ENCODE measurements around the gene SH2D2A. TPM values are rescaled to one million over a fixed set of nuclear protein-coding genes. Genes with fewer than 3 reads are reported as not detected.

Gene SH2D2A
- polyA plus RNA-seq, 1 of the 3 experiments (the other 2 are of a cell fraction), result not detected

GRCh38 chr1:156842618-156843300 is 26.1 kb upstream of the SH2D2A start:
- Histone ChIP-seq H3K9ac (no peak overlapping the region), H3F3A (replicated peaks; ENCODE audit: insufficient read depth) (no peaks in the 10 kb centered on the region), H3K9me2 (no peaks in the 10 kb centered on the region), H3K27me3 (ENCODE audit: insufficient read depth) (no peaks in the 10 kb centered on the region), H3K4me3 (ENCODE audit: low read depth in 2 of 2, low read length in 1 of 2) (no peak overlapping the region), H3K27ac (ENCODE audit: low read depth in 2 of 2, low read length in 1 of 2) (no peak overlapping the region), H2AFZ (ENCODE audit: low read depth) (no peak overlapping the region), H3K79me2 (ENCODE audit: insufficient read depth) (no peaks in the 10 kb centered on the region), H4K20me1 (ENCODE audit: insufficient read depth) (no peaks in the 10 kb centered on the region), H3K9me3 (no peaks in the 10 kb centered on the region), H3K4me1 (ENCODE audit: control insufficient read depth in 1 of 2, insufficient read depth in 2 of 2, low read depth in 1 of 2, low read length in 1 of 2) (peaks cover 0 to 23% of the 10 kb centered on the region in 2 experiments; a peak in 1 of 4 replicates), H3K36me3 (replicated peaks in 1 of 2; ENCODE audit: control insufficient read depth in 1 of 2, insufficient read depth in 2 of 2, low read length in 1 of 2) (no peaks in the 10 kb centered on the region), H3K4me2 (no peak overlapping the region)
- CTCF ChIA-PET, result no interaction called here
- DNase-seq, result no peak
- TF ChIP-seq TEAD4 (IDR thresholded peaks at IDR 0.05; ENCODE audit: borderline replicate concordance, insufficient read depth), result no peak
- no peak for TF ChIP-seq MAX (IDR thresholded peaks at IDR 0.05; ENCODE audit: low read depth)
- no peak for TF ChIP-seq FOXJ3 (CRISPR knock-in tag; IDR thresholded peaks at IDR 0.05)
- no peak for TF ChIP-seq RXRA (IDR thresholded peaks at IDR 0.05; ENCODE audit: borderline replicate concordance, low read depth)
- no peak for TF ChIP-seq REST (IDR thresholded peaks at IDR 0.05; ENCODE audit: low read depth, low read length)
- TF ChIP-seq EP300 (IDR thresholded peaks at IDR 0.05; ENCODE audit: borderline replicate concordance in 1 of 2, low read depth in 1 of 2, low read length in 1 of 2), result no peak
- no peak for TF ChIP-seq USF1 (IDR thresholded peaks at IDR 0.05; ENCODE audit: borderline replicate concordance, low read depth)
- TF ChIP-seq YY1 (IDR thresholded peaks at IDR 0.05; ENCODE audit: low read depth), result no peak
- TF ChIP-seq EZH2phosphoT487 (IDR thresholded peaks at IDR 0.05; ENCODE audit: borderline replicate concordance, low read depth), result no peak
- TF ChIP-seq, protein P1, sequence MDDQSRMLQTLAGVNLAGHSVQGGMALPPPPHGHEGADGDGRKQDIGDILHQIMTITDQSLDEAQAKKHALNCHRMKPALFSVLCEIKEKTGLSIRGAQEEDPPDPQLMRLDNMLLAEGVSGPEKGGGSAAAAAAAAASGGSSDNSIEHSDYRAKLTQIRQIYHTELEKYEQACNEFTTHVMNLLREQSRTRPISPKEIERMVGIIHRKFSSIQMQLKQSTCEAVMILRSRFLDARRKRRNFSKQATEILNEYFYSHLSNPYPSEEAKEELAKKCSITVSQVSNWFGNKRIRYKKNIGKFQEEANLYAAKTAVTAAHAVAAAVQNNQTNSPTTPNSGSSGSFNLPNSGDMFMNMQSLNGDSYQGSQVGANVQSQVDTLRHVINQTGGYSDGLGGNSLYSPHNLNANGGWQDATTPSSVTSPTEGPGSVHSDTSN (IDR thresholded peaks at IDR 0.05), result no peak
- TF ChIP-seq, protein P2, sequence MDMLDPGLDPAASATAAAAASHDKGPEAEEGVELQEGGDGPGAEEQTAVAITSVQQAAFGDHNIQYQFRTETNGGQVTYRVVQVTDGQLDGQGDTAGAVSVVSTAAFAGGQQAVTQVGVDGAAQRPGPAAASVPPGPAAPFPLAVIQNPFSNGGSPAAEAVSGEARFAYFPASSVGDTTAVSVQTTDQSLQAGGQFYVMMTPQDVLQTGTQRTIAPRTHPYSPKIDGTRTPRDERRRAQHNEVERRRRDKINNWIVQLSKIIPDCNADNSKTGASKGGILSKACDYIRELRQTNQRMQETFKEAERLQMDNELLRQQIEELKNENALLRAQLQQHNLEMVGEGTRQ (IDR thresholded peaks at IDR 0.05; ENCODE audit: borderline replicate concordance, low read depth, low read length), result no peak
- no peak for TF ChIP-seq NRF1 (IDR thresholded peaks at IDR 0.05; ENCODE audit: low read depth, low read length)
- TF ChIP-seq MEF2A (IDR thresholded peaks at IDR 0.05; ENCODE audit: borderline replicate concordance, low read depth), result no peak
- no peak for TF ChIP-seq SIN3A (IDR thresholded peaks at IDR 0.05; ENCODE audit: borderline replicate concordance, low read depth, low read length)
- TF ChIP-seq GATA2 (CRISPR knock-in tag; IDR thresholded peaks at IDR 0.05), result no peak
- TF ChIP-seq, protein P3, sequence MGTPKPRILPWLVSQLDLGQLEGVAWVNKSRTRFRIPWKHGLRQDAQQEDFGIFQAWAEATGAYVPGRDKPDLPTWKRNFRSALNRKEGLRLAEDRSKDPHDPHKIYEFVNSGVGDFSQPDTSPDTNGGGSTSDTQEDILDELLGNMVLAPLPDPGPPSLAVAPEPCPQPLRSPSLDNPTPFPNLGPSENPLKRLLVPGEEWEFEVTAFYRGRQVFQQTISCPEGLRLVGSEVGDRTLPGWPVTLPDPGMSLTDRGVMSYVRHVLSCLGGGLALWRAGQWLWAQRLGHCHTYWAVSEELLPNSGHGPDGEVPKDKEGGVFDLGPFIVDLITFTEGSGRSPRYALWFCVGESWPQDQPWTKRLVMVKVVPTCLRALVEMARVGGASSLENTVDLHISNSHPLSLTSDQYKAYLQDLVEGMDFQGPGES (IDR thresholded peaks at IDR 0.05; ENCODE audit: low read depth, low read length), result no peak
- TF ChIP-seq CTCF (IDR thresholded peaks at IDR 0.05), result no peak
- no peak for TF ChIP-seq RCOR1 (IDR thresholded peaks at IDR 0.05; ENCODE audit: low read length)
- TF ChIP-seq RAD21 (IDR thresholded peaks at IDR 0.05; ENCODE audit: low read length), result no peak
- TF ChIP-seq GABPA (IDR thresholded peaks at IDR 0.05; ENCODE audit: low read depth), result no peak
- WGBS (ENCODE audit: low lambda C conversion rate), result 63% methylated on average over 9 of the region's 9 CpGs
- POLR2A ChIA-PET, result interaction anchor here (1.0 kb wide), 1 partner anchor 10 kb away, joined by 3 read pairs; no protein-coding TSS in a partner anchor
